ENCODE measurements around the gene BEST1. TPM values are rescaled to one million over a fixed set of nuclear protein-coding genes. Genes with fewer than 3 reads are reported as not detected.

The BEST1 gene
- total RNA-seq, 1 experiment from 2014 or later: 0.17 TPM

GRCh38 chr11:61946894-61947293 lies 3.3 kb upstream of the BEST1 start:
- H3K4me3 Mint-ChIP-seq: no peak overlapping the region
- no peaks in the 10 kb centered on the region for H3K36me3 Mint-ChIP-seq
- no peak overlapping the region for H3K27ac Mint-ChIP-seq
- CTCF ChIA-PET: interaction anchor here (0.6 to 10.3 kb wide), 40 partner anchors 7 to 280 kb away, joined by 3 to 685 read pairs (median 6); partner anchors contain the start of genes FADS3, FTH1 and RAB3IL1
- POLR2A ChIA-PET: interaction anchor here (0.6 to 2.1 kb wide), 5 partner anchors 21 to 74 kb away, joined by 3 to 15 read pairs (median 4); partner anchors contain the start of gene FTH1
- H3K4me1 Mint-ChIP-seq: peaks cover 7% of the 10 kb centered on the region
- DNase-seq (ENCODE audit: low spot score) (no peak), ATAC-seq (no peak)
- TF ChIP-seq ZNF396 (CRISPR knock-in tag; IDR thresholded peaks at IDR 0.05; ENCODE audit: borderline replicate concordance): no peak
- TF ChIP-seq TP53 (CRISPR knock-in tag; IDR thresholded peaks at IDR 0.05): no peak
- no peak for TF ChIP-seq FOXP1 (CRISPR knock-in tag; IDR thresholded peaks at IDR 0.05; ENCODE audit: borderline replicate concordance)
- no peak for TF ChIP-seq MLX (CRISPR knock-in tag; IDR thresholded peaks at IDR 0.05)
- TF ChIP-seq ZNF416 (CRISPR knock-in tag; IDR thresholded peaks at IDR 0.05): no peak
- no peak for TF ChIP-seq TEAD1 (CRISPR knock-in tag; IDR thresholded peaks at IDR 0.05)
- no peak for TF ChIP-seq NR3C1 (CRISPR knock-in tag; conservative IDR thresholded peaks at IDR 0.05; ENCODE audit: low read depth)
- TF ChIP-seq STAT6 (CRISPR knock-in tag; conservative IDR thresholded peaks at IDR 0.05; ENCODE audit: low read depth): no peak
- no peak for TF ChIP-seq CDX4 (CRISPR knock-in tag; IDR thresholded peaks at IDR 0.05; ENCODE audit: borderline replicate concordance)
- no peaks in the 10 kb centered on the region for H3K9me3 Mint-ChIP-seq
- peaks cover 5% of the 10 kb centered on the region for H3K27me3 Mint-ChIP-seq (ENCODE audit: low read depth)

GRCh38 chr11:61947486-61948210 lies 2.5 kb upstream of the BEST1 start:
- ATAC-seq (peak; percentile 93), DNase-seq (ENCODE audit: low spot score) (peak; percentile 89)
- Mint-ChIP-seq H3K27me3 (ENCODE audit: low read depth) (peaks cover 3% of the 10 kb centered on the region), H3K4me3 (no peak overlapping the region), H3K27ac (no peak overlapping the region), H3K4me1 (peaks cover 7% of the 10 kb centered on the region), H3K36me3 (no peaks in the 10 kb centered on the region), H3K9me3 (no peaks in the 10 kb centered on the region)
- TF ChIP-seq ZNF232 (CRISPR knock-in tag; IDR thresholded peaks at IDR 0.05): no peak
- peak; percentile 83 for TF ChIP-seq CTCF (IDR thresholded peaks at IDR 0.05)
- no peak for TF ChIP-seq RELA (CRISPR knock-in tag; IDR thresholded peaks at IDR 0.05; ENCODE audit: borderline replicate concordance)
- TF ChIP-seq PRDM15 (CRISPR knock-in tag; IDR thresholded peaks at IDR 0.05): peak; percentile 88
- TF ChIP-seq EMX1 (CRISPR knock-in tag; IDR thresholded peaks at IDR 0.05): no peak
- TF ChIP-seq ETV6 (CRISPR knock-in tag; IDR thresholded peaks at IDR 0.05): peak; percentile 80; the same call in 1 of the 2 replicates
- ChIA-PET POLR2A (interaction anchor here (0.6 to 2.1 kb wide), 8 partner anchors 20 to 135 kb away, joined by 3 to 15 read pairs (median 4); partner anchors contain the start of gene FTH1), CTCF (interaction anchor here (0.5 to 10.3 kb wide), 49 partner anchors 8 to 279 kb away, joined by 3 to 685 read pairs (median 5); partner anchors contain the start of genes FADS3, FTH1 and RAB3IL1)

Data from WTC11 (cell line).